HG03280 (cell line): ENCODE data around the gene HS6ST3.

Experiments
- ATAC-seq: cut with Tn5 transposase; IDR thresholded peaks from one replicate; pipeline ENCODE4 v1.9.1; 2021; ENCODE audit warnings: mild to moderate bottlenecking, moderate library complexity; ENCODE audit not compliant: unreplicated experiment

Gene HS6ST3

DNA sequence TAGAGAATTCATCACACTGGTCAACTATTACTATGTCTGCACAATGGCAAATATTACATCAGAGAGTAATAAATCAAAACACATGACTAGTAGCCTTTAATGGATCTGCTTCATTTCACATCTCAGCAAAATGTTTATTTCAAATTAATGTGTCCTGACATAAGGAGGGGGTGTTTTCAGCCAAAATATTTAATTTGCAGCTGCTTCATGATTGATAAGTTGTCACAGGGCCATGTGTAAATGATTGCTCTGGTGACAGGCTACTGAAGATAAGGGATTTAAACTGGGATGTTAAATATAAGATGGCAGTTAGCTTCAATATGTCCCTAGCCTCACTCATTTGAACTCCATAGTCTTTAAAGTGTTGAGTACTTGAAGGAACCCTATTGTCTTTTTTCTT is 601.1 kb downstream of the HS6ST3 start:
- no peak for ATAC-seq

DNA sequence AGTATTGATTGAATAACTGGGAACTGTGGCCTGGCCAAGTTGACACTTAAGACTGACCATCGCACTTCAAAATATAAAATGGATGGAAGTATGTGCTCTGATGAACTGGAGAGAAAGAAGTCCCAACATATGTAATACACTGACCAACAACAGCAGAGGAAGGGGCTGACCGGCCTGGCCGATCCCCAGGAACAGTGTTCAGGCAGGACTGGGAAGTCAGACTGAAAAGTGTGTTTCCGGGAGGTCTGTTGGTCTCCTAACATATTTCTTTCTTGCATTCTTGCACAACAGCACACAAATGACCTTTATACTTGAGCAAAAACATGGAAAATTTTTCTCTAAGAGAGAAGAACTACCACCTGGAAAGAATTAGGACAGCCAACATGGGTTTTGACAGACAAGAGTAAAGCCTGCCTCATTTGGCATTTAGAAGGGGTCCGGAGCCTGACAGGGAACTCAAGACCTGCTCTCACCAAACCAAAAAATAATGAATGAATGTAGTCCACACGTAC is 606.5 kb downstream of the HS6ST3 start:
- no peak for ATAC-seq

DNA sequence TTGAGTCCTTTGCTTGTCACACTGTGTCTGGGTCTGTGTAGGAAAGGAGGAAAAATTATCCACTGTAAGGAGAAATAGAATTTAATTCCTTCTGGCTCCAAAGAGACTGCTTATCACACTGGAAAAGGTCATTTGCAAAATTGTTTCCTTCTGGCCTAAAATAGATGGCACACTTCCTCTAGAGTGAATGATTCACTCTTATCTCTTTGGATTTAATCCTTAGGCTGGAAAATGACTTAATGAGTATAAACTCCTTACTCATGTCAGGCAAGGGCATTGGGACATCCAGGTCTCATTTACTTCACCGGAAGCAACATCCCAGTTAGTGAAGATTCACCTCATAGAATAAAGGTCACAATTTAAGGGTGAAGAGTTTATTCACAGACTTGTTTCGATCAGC is 610.8 kb downstream of the HS6ST3 start:
- no peak for ATAC-seq

DNA sequence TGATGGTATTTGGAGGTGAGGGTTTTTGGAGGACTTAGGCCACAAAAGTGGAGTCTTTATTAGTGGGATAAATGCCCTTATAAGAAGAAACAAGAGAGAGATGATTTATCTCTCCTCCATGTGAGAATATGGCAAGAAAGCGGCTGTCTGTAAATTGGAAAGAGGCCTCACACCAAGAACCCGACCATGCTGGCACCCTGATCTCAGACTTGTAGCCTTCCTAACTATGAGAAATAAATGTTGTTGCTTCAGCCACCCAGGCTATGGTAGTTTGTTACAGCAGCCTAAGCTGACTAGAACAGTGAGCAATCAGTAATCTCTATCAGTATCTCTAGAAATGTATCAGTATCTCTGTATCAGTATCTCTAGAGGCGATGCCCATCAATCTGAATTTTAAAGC is 617.2 kb downstream of the HS6ST3 start:
- ATAC-seq = no peak

DNA sequence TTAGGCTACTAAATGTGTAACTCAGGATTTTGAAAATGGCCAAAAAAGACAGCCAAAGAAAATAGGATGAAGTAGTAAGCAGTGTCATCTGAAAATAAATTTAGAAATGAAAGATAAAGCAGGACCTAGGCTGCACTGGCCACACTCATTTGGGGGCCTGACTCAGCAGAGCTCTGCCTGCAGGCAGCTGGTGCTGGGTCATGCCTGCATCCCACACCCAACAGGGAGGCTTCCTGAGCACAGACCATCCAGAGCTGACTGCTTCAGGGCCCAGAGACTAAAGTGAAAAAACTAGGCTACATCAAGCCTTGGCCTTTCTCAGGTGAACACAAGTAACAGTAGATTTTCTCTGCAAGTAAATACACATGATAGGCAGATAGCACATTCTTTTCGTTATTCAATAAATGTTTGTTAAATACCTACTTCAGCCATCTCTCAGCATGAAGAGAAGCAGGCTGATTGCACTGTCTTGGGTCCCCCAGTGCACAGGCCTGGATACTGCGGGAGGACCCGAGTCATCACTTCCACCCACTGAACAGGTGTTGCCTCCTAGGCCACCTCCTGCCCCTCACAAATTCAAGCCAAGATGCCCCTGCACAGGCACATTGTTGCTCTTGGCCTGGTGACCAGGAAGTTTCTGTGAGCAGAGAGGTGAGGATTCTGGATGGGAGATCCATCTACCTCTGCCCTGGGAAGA is 620.4 kb downstream of the HS6ST3 start:
- ATAC-seq = no peak

DNA sequence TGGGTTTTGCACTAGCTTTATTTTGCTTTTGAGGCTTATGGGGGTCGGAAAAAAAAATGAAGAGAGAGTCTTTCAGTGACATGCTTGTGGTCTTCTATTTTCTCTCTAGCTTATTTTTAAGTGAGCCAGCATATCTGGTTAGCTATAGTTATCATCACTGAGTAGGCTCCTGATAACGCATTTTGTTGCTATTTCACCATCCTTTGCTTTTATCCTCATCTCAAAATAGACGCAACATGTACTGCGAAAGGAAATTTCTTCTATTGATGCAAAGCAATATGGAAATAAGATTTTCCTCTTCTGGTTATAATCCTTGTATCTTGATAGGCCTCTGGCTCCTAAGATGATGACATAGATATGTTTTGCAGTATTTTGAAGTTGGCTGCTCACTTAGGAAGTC is 630.5 kb downstream of the HS6ST3 start:
- no peak for ATAC-seq

DNA sequence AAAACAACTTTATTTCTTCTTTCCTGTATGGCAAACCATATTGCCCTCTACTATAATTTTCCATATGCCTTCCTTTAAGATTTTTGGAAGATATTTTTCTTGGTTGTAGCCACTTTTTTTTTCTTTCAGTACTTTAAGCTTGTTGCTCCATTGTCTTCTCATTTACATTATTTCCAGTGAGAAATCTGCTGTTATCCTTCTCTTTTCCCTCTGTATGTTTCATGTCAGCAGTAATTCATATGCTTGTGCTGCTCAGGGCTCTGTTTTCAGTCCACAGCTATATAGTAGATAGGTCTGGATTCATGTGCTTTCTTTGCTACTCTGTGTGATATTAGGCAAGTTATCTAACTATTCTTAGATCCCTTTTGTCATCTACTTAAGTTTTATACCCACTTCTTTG is 636.7 kb downstream of the HS6ST3 start:
- no peak for ATAC-seq

DNA sequence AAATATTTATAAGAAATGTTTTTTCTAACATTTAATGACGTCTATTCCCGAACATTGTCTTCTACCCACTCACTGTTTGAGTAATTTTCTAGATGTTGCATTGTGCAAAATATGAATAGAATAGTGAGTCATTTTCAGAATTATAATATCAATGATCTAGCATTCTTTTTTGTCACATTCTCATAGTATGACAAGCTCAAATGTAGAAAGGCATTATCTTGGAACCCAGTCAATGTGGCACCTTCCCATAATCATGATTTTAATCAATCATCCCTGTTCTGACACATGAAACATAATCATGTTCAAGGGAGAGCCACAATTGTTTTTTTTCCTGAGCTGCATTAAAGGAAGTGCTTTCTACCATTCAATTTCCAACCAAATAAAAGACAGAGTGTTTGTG is 638.6 kb downstream of the HS6ST3 start:
- no peak for ATAC-seq

DNA sequence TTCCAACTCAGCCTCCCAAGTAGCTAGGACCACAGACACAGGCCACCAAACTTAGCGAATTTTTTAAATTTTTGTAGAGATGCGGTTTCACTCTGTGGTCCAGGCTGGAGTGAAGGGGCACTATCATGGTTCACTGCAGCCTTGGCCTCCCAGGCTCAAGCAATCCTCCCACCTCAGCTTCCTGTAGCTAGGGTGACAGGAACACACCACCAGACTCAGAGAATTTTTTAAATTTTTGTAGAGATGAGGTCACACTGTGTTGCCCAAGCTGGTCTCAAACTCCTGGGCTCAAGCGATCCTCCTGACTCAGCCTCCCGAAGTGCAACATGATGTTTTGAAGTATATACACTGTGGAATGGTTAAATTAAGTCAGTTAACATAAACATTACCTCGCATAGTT is 640.8 kb downstream of the HS6ST3 start:
- no peak for ATAC-seq

DNA sequence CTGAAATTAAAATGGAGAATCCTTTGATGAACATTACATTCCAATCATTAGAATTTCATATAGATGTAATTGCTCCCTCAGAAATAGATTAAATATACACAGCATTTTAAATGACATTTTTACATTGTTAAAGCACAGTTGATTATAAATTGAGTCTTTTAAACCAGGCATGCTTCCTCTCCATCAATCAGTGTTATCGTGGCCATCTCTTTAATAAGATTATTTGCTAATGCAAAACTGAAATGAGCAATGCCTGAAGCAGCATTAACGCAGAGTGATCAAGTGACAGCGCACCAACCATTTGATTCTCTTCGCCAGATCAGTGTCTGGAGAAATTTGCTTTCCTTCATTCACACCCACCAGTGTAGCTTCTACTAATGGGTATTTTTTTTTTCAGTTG is 644.6 kb downstream of the HS6ST3 start:
- no peak for ATAC-seq

DNA sequence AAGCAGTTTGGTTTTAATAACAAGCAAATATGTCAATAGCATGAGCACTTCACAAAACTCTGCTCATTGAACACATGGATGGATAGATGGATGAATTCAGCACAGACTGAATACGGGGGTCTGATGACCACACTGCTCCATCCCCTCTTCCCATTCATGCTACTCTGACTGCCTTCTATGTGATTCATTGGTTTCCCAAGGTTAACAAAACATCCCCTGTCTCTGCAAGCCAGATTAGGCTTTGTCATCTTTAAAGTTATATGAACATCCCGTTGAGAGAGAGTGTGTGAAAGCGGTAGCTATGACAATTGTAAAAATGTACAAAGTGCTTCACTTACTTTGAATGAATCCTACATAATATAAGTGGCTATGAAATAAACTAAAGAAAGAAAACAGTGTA is 651.9 kb downstream of the HS6ST3 start:
- no peak for ATAC-seq

DNA sequence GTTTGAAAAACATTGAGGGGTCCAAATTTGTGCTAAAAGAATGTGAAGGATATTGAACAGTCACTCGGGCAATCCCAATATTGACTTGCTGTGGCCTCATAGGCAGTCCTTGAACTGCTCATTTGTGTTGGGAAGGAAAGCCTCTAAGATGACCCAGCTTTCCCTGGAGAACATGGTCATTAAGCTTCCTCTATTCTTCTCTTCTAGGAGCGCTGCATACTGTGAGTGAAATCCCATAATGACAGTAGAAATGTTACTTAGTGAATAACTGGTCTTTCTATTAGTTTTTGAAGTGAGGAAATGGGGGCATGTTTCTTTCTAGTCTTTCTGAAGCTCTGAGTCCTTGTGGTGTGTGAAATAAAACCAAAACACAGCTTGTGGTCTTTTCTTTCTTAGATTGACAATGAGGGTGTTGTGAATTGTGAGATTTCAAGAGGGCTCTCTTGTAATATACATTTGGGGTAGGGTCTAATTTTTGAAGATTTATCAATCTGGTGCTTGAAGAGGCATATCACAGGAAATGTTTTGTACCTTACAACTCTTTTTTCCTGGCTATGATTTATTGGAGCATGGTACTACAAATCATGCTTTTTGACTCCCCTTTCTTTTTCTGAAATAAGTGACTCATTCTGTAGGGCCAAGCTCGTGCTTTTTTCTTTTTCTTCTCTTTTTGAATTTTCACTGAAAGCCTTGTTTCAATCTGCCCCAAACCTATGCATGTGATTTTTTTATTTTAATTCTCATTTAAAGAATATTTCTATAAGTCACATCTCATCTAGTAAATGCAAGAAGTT is 653.6 kb downstream of the HS6ST3 start:
- ATAC-seq = no peak

DNA sequence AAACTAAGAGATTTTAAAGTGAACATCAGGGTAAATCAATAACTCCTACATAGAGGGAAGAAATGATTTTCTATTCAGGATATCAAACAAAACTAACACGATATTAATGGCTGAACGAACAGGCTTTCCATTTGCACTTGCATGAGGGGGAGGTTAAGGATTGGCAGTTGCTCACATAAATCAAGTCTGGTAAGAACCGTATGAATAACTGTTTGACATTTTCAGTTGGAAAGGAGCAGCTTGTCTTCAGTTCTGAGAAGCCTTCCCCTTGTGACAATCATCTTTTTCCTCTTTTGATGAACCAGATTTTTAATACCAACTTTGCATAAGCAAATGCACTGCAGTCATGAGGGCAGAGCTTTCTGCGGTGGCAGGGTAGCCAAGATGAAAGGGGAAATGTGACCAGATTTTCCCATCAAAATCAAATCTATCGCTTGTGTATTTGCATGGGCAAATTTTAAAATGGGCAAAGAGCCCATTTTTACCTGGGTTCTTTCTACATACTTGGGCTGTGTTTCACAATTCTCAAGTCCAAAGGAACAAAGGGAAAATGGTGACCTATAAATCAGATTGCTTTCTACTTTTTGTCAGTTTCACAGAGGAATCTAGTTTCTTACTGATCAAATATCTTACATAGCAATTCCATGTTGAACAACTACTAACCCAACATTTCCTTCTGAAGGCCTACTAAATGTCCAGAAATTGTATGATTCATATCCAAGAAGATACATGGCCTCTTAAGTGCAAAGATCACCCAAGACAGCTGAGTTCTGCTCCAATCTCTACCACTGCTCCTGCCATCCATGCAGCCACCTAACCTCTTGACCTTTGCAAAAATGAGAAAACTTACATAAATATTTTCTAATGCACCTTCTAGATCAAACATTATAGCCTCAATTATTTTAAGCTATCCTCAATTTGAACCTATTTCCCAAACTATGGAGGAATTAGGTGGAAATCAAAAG is 654.7 kb downstream of the HS6ST3 start:
- no peak for ATAC-seq

DNA sequence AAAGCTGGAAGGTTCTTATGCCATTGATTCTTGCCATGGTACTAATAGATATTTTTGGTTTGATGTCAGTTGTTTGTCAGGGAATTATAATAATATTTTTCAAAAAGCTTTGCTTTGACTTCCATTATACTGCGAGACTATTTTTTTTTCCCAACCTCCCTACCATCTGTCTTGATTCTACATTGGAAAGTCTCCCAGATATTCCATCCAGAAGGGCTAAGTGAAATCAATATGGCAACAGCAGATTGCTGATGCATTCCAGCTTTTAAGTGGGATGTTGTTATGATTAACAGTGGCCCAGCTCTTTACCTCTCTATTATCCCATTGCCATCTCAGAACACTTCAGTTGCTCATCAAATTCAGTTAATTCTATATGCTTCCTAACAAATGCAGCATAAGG is 657.0 kb downstream of the HS6ST3 start:
- no peak for ATAC-seq

DNA sequence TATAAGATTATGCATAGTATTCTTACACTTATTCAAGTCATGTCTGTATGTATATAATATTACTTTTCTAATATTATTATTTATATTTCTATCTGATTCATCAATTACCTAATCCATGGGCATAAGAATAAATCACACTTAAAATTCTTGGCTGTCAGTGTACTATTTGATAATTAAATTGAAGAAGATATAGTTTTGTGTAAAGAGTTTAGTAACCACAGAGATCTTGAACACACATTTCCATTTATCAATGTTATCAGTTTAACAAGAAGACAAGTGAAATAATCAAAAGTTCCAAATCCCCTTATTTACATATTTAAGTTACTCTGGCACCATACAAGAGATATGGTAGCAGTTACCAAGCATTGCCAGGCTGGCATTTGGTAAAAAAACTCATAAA is 659.9 kb downstream of the HS6ST3 start:
- ATAC-seq = no peak

DNA sequence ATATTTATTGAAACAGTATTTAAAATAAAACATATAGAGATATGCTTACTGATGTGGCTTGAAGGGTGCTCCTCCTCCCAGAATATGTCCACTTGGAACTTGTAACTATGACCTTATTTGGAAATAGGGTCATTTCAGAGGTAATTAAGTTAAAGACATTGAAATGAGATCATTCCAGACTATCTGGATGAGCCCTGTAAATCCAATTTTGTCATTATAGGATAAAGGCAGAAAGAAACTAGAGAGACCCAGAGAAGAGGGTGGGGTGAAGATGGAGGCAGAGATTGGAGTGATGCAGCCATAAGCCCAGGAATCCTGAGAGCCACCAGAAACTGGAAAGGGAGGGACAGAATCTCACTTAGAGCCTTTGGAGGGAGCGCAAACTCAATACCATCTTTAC is 661.2 kb downstream of the HS6ST3 start:
- ATAC-seq = no peak

DNA sequence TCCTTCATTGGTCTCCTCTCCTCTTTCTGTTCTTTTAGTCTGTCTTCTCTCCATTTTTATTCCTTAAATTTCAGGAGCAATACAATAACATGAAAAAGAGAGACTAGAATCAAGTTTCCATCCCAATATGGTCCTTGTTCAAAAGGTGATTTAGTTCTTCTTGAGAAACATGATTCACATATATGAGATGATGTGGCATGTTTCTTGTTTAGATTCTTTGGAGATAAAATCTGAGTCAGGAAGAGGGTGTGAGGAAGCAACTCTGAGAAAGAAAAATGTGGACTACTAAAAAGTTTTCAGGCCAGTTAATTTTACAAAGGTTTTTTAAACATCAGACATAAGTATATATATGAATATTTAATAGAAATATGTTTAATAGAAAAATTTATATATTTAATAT is 673.0 kb downstream of the HS6ST3 start:
- ATAC-seq = no peak

DNA sequence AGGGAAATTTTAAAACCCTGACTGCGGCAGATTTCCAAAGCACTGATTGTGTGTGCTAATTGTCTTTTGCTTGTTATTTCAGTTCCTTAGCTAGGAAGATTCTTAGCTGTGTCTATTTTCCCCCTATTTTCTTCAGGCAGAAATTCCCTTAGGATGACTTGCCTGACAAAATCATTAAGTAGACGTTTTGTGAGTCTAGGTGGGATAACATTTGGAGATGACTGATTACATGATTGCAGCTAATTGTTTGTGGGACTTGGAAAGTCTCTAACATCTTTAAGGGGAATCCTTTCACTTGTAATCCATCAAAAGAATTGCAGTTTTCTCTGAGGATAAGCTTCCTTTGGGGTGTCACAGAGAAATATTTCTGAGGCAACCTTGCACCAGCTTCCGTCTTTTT is 676.4 kb downstream of the HS6ST3 start:
- no peak for ATAC-seq

DNA sequence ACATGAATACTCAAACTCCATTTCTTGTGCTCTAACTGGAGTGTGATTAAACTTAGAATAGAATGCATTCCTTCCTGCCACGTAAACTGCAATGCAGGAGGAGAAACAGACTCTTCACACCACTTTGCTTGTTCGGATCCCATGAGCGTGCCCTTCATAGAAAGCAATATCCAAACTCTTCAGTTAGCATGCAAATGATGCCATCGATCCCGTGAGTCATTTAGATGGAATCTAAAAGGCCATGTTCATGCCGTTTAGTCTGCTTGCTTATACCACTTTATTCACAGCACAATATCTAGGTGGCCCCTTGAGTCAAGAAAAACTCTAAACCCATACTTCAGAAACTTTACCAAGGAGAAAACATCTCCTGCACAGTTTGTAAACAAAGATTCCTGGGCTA is 678.6 kb downstream of the HS6ST3 start:
- no peak for ATAC-seq

DNA sequence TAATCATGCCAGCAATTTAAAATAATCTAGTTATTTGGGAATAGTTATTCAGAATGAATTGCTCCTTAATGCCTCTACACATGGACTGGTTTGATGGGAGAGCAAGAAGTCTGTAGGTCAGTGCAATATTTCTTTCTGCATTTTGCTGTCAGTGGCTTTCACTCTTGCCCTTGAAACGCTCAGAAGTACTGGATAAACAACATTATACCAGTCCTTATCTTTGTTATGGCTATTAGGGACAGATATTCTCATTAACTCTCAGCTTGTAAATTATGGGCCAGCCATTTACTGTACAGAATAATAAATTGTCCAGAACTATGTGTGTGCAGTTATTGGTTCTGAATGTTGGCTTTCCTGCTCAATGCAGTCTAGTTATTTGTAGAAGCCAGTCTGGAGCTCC is 680.0 kb downstream of the HS6ST3 start:
- no peak for ATAC-seq
